SK-N-SH treated with all-trans-retinoic acid at 6 μM for 48 hours (cell line): ENCODE data around the gene PLPP7.

Experiments used
- ATAC-seq: fragments of 200-7000 bp; cut with Tn5 transposase; 3 replicates; pipeline ENCODE4 v1.9.1; 2020; ENCODE audit warnings: mild to moderate bottlenecking, moderate library complexity
- ARNTL ChIP-seq: fragments of 450-650 bp; formaldehyde crosslinking; IDR thresholded peaks from 2 replicates; pipeline ENCODE4 v1.5.0; 2020; ENCODE audit warnings: low read depth, mild to moderate bottlenecking, moderate library complexity, borderline replicate concordance
- BACH2 ChIP-seq: fragments of 250-450 bp; sonication (Bioruptor Pico); IDR thresholded peaks from 2 replicates; pipeline ENCODE4 v1.9.0; 2021; ENCODE audit warnings: mild to moderate bottlenecking, borderline replicate concordance
- CSDC2 ChIP-seq: fragments of 250-450 bp; sonication (Bioruptor Pico); IDR thresholded peaks from 2 replicates; pipeline ENCODE4 v1.5.0; 2020; ENCODE audit warnings: mild to moderate bottlenecking, moderate library complexity
- ESRRG ChIP-seq: fragments of 250-450 bp; sonication (Bioruptor Pico); IDR thresholded peaks from 2 replicates; pipeline ENCODE4 v1.6.1; 2021; ENCODE audit warnings: mild to moderate bottlenecking
- GLIS3 ChIP-seq: fragments of 250-450 bp; sonication (Bioruptor Pico); IDR thresholded peaks from 2 replicates; pipeline ENCODE4 v1.5.0; 2020; ENCODE audit warnings: mild to moderate bottlenecking, moderate library complexity
- OSR1 ChIP-seq: fragments of 250-450 bp; sonication (Bioruptor Pico); IDR thresholded peaks from 2 replicates; pipeline ENCODE4 v1.8.0; 2022; ENCODE audit warnings: moderate library complexity, mild to moderate bottlenecking, inconsistent platforms
- PPARA ChIP-seq: fragments of 250-450 bp; sonication (Bioruptor Pico); IDR thresholded peaks from 2 replicates; pipeline ENCODE4 v1.5.0; 2020; ENCODE audit warnings: mild to moderate bottlenecking, borderline replicate concordance
- RARB ChIP-seq: fragments of 250-450 bp; sonication (Bioruptor Pico); IDR thresholded peaks from 2 replicates; pipeline ENCODE4 v1.8.0; 2021; ENCODE audit warnings: mild to moderate bottlenecking, moderate library complexity
- SNAI2 ChIP-seq: fragments of 250-450 bp; sonication (Bioruptor Pico); IDR thresholded peaks from 2 replicates; pipeline ENCODE4 v1.5.0; 2020; ENCODE audit warnings: mild to moderate bottlenecking, moderate library complexity
- TCF4 ChIP-seq: fragments of 250-450 bp; sonication (Bioruptor Pico); IDR thresholded peaks from 2 replicates; pipeline ENCODE4 v1.8.0; 2021; ENCODE audit warnings: mild to moderate bottlenecking, moderate library complexity, borderline replicate concordance
- TOX ChIP-seq: fragments of 250-450 bp; sonication (Bioruptor Pico); IDR thresholded peaks from 2 replicates; pipeline ENCODE4 v1.8.0; 2021; ENCODE audit warnings: mild to moderate bottlenecking, moderate library complexity, borderline replicate concordance
- ZC3H10 ChIP-seq: fragments of 250-450 bp; sonication (Bioruptor Pico); IDR thresholded peaks from 2 replicates; pipeline ENCODE4 v1.5.1; 2021; ENCODE audit warnings: mild to moderate bottlenecking, moderate library complexity
- ZFP3 ChIP-seq: fragments of 250-450 bp; sonication (Bioruptor Pico); IDR thresholded peaks from 2 replicates; pipeline ENCODE4 v1.5.0; 2020; ENCODE audit warnings: mild to moderate bottlenecking, moderate library complexity
- ZNF70 ChIP-seq: fragments of 450-650 bp; formaldehyde crosslinking; IDR thresholded peaks from 2 replicates; pipeline ENCODE4 v1.5.0; 2020; ENCODE audit warnings: mild to moderate bottlenecking, moderate library complexity
- ZNF8 ChIP-seq: fragments of 450-650 bp; formaldehyde crosslinking; IDR thresholded peaks from 2 replicates; pipeline ENCODE4 v1.5.0; 2020; ENCODE audit warnings: mild to moderate bottlenecking, moderate library complexity
- TF ChIP-seq, protein P1 (sequence below): fragments of 250-450 bp; sonication (Bioruptor Pico); IDR thresholded peaks from 2 replicates; pipeline ENCODE4 v1.5.0; 2020; ENCODE audit warnings: mild to moderate bottlenecking, moderate library complexity
- TF ChIP-seq, protein P2 (sequence below): fragments of 250-450 bp; sonication (Bioruptor Pico); IDR thresholded peaks from 2 replicates; pipeline ENCODE4 v1.8.0; 2021; ENCODE audit warnings: low read depth, mild to moderate bottlenecking, moderate library complexity, borderline replicate concordance
- TF ChIP-seq, protein P3 (sequence below): fragments of 250-450 bp; sonication (Bioruptor Pico); IDR thresholded peaks from 2 replicates; pipeline ENCODE4 v1.5.1; 2020; ENCODE audit warnings: low read depth, mild to moderate bottlenecking, moderate library complexity
- TF ChIP-seq, protein P4 (sequence below): fragments of 250-450 bp; sonication (Bioruptor Pico); IDR thresholded peaks from 2 replicates; pipeline ENCODE4 v1.5.1; 2021; ENCODE audit warnings: mild to moderate bottlenecking, moderate library complexity

Gene PLPP7

DNA sequence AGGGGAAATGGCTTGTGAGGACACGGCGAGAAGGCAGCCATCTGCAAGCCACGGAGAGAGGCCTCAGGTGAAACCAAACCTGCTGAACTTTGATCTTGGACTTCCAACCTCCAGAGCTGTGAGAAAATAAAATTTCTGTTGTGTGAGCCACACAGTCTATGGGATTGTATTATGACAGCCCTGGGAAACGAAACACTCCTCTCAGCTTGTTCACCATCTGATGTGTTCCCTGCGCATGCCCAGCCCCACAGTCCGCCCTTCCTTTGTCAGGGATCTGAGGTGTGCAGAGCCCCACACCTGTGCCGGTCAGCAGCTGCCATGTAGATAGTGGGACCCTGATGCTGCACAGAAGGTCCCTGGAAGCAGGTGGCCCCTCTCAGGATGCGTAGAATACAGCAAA is 34.1 kb downstream of the PLPP7 start:
- ATAC-seq, result no peak
- TF ChIP-seq ZNF8 (CRISPR knock-in tag), result no peak
- no peak for TF ChIP-seq GLIS3 (CRISPR knock-in tag)
- TF ChIP-seq BACH2 (CRISPR knock-in tag), result no peak
- no peak for TF ChIP-seq ZC3H10 (CRISPR knock-in tag)
- TF ChIP-seq, protein P1, sequence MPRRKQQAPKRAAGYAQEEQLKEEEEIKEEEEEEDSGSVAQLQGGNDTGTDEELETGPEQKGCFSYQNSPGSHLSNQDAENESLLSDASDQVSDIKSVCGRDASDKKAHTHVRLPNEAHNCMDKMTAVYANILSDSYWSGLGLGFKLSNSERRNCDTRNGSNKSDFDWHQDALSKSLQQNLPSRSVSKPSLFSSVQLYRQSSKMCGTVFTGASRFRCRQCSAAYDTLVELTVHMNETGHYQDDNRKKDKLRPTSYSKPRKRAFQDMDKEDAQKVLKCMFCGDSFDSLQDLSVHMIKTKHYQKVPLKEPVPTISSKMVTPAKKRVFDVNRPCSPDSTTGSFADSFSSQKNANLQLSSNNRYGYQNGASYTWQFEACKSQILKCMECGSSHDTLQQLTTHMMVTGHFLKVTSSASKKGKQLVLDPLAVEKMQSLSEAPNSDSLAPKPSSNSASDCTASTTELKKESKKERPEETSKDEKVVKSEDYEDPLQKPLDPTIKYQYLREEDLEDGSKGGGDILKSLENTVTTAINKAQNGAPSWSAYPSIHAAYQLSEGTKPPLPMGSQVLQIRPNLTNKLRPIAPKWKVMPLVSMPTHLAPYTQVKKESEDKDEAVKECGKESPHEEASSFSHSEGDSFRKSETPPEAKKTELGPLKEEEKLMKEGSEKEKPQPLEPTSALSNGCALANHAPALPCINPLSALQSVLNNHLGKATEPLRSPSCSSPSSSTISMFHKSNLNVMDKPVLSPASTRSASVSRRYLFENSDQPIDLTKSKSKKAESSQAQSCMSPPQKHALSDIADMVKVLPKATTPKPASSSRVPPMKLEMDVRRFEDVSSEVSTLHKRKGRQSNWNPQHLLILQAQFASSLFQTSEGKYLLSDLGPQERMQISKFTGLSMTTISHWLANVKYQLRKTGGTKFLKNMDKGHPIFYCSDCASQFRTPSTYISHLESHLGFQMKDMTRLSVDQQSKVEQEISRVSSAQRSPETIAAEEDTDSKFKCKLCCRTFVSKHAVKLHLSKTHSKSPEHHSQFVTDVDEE (CRISPR knock-in tag), result no peak
- TF ChIP-seq PPARA (CRISPR knock-in tag), result no peak
- TF ChIP-seq ARNTL (CRISPR knock-in tag), result no peak

DNA sequence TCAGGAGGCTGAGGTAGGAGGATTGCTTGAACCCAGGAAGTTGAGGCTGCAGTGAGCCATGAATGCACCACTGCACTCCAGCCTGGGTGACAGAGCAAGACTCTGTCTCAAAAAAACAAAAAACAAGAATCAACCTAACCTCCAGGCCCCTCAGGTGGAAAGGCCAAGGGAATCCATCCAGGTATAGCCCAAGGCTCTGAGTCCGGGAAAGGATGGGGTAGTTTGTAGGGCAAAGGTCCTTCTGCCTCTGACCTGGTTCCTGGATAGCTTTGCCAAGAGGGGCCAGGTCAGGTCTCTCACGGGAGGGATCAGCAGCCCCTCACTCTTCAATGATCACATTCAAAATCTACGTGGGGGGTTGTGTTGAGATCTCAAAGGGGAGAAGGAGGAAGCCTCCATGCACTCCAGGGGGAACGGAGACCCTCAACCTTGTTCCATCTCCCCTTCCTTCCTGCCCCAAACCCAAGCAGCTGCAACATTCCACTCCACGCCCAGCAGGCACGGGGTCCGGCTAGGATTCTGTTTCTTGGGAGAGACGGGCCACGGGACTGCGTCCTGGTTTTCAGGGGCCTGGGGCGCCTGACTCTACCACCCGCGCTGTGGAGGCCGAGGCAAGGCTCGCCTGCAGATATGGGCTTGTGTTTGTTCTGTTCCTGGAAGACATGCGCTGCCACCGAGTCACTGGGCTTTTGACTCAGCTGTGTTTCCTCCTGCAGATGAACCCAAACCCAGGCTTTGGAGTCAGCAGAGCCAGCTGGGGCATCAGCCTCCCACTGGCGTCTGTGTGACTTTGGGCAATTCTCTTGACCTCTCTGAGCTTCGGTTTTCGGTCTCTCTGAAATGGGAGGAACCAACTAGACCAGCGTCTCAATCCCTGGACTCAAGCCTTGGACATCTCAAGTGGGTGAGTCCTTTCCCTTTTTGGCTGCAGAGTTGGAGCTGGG is 35.5 kb downstream of the PLPP7 start:
- ATAC-seq, result no peak
- TF ChIP-seq, protein P2, sequence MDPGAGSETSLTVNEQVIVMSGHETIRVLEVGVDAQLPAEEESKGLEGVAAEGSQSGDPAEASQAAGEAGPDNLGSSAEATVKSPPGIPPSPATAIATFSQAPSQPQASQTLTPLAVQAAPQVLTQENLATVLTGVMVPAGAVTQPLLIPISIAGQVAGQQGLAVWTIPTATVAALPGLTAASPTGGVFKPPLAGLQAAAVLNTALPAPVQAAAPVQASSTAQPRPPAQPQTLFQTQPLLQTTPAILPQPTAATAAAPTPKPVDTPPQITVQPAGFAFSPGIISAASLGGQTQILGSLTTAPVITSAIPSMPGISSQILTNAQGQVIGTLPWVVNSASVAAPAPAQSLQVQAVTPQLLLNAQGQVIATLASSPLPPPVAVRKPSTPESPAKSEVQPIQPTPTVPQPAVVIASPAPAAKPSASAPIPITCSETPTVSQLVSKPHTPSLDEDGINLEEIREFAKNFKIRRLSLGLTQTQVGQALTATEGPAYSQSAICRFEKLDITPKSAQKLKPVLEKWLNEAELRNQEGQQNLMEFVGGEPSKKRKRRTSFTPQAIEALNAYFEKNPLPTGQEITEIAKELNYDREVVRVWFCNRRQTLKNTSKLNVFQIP, result no peak
- TF ChIP-seq SNAI2 (CRISPR knock-in tag) (no peak), ESRRG (CRISPR knock-in tag) (no peak), ZFP3 (no peak), CSDC2 (no peak), ZNF70 (no peak), OSR1 (CRISPR knock-in tag) (no peak), TOX (no peak), ARNTL (CRISPR knock-in tag) (no peak), RARB (no peak), TCF4 (CRISPR knock-in tag) (no peak), BACH2 (CRISPR knock-in tag) (no peak), ZC3H10 (CRISPR knock-in tag) (no peak), GLIS3 (CRISPR knock-in tag) (no peak), PPARA (CRISPR knock-in tag) (no peak)
- TF ChIP-seq, protein P1 (CRISPR knock-in tag), result no peak

DNA sequence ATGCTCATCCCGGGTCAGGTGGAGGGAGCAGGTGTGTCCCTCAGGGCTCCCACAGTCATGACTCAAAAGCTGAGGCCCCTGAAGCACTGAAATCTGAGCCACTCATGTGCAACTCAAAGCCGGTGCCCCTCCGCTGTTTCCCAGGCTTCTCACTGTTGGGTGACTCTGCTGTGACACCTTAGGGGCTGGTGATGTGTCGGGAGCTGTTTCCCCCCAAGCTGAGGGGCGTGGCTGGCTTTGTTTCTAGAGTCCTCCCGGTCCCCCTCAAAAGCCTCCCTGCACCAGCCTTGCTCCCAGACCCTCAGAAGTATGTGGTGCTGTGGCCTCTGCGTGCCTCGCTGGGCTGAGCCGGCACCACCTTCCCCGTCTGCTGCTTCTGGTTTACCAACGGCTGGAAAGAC is 39.7 kb downstream of the PLPP7 start:
- no peak for TF ChIP-seq ARNTL (CRISPR knock-in tag)
- TF ChIP-seq, protein P3, sequence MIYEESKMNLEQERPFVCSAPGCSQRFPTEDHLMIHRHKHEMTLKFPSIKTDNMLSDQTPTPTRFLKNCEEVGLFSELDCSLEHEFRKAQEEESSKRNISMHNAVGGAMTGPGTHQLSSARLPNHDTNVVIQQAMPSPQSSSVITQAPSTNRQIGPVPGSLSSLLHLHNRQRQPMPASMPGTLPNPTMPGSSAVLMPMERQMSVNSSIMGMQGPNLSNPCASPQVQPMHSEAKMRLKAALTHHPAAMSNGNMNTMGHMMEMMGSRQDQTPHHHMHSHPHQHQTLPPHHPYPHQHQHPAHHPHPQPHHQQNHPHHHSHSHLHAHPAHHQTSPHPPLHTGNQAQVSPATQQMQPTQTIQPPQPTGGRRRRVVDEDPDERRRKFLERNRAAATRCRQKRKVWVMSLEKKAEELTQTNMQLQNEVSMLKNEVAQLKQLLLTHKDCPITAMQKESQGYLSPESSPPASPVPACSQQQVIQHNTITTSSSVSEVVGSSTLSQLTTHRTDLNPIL, result no peak
- no peak for TF ChIP-seq BACH2 (CRISPR knock-in tag)
- TF ChIP-seq, protein P4, sequence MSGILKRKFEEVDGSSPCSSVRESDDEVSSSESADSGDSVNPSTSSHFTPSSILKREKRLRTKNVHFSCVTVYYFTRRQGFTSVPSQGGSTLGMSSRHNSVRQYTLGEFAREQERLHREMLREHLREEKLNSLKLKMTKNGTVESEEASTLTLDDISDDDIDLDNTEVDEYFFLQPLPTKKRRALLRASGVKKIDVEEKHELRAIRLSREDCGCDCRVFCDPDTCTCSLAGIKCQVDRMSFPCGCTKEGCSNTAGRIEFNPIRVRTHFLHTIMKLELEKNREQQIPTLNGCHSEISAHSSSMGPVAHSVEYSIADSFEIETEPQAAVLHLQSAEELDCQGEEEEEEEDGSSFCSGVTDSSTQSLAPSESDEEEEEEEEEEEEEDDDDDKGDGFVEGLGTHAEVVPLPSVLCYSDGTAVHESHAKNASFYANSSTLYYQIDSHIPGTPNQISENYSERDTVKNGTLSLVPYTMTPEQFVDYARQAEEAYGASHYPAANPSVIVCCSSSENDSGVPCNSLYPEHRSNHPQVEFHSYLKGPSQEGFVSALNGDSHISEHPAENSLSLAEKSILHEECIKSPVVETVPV (CRISPR knock-in tag), result no peak
- TF ChIP-seq, protein P2, result no peak
- no peak for TF ChIP-seq CSDC2
- no peak for TF ChIP-seq TOX
- TF ChIP-seq ESRRG (CRISPR knock-in tag), result no peak
- TF ChIP-seq TCF4 (CRISPR knock-in tag), result no peak
- TF ChIP-seq ZFP3, result no peak
- ATAC-seq, result no peak
